Coronary artery (tissue), 2 donors: ENCODE results near the gene UBE2C.

Experiments used
- DNase-seq: peaks from one replicate; pipeline ENCODE4 v3.0.0-alpha.2; 2017; ENCODE audit warnings: low spot score
- H3K27ac ChIP-seq, 2 donors: fragments of 200-600 bp; sonication (generic); one replicate each; pipeline ENCODE4 v1.5.1; 2016 to 2019
- H3K4me3 ChIP-seq: fragments of 200-600 bp; sonication (generic); 2 replicates; pipeline ENCODE4 v1.5.1; 2016; ENCODE audit warnings: mild to moderate bottlenecking, moderate library complexity
- CTCF ChIP-seq: fragments of 200-600 bp; sonication (generic); IDR thresholded peaks from one replicate; pipeline ENCODE4 v1.5.1; 2019; ENCODE audit warnings: antibody characterized with exemption

The UBE2C gene

DNA sequence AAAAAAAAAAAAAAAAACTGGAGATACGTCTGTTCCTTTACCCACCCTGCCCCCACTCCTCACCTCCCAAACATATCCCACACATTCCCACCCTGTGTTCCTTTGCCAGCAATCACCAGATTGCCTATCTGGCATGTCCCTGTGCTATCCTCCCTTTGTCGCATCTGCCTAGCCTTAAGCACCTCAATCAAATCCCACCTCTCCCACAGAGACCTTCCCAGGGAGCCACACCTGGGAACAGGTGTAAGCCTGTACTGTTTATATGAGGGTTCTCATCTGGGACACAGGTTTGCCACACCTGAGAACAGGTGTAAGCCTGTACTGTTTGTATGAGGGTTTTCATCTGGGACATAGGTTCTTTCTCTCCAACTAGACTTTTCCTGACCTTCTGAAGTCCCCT lies 37.5 kb upstream of the UBE2C start:
- Histone ChIP-seq H3K4me3 (no peak overlapping the region), H3K27ac (no peak overlapping the region)
- no peak for TF ChIP-seq CTCF
- DNase-seq = no peak

DNA sequence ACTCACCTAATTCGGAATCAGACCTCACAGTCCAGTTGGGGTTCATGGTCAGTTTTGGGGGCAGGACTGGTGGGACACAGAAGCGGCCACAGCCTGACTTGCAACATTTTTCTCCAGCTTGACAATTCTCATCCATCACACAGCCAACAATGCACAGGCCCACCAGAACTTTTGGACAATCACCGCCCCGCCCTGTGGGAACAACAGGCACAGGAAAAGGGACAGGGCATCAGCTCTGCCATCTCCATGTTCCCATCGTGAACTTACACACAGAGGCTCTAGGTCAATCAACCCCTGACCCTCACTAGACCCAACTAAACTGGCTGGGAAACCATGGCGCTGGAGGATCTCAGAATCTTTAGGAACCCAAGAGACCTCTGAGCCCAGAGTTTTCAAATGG lies 37.0 kb upstream of the UBE2C start:
- no peak for TF ChIP-seq CTCF
- DNase-seq = no peak
- Histone ChIP-seq H3K27ac (no peak overlapping the region), H3K4me3 (no peak overlapping the region)

DNA sequence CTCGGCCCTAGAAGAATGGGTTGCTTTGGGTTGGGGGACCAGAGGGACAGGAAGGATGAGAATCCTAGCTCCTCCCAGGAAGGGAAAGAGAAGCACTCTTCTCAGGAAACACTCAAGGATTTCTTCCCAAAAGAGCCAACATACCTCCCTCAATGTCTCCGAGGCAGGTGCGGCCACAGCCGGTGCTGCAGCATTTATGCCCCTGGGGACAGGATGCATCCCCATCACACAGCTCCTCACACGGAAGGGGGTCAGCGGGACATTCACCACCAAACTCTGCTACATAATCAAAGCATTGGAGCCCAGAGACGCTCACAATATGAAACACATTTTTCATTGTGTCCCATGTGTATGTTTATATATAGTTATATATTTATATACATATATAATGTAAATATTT lies 35.5 kb upstream of the UBE2C start:
- TF ChIP-seq CTCF = no peak
- Histone ChIP-seq H3K4me3 (no peak overlapping the region), H3K27ac (no peak overlapping the region)
- no peak for DNase-seq

GRCh38 chr20:45779011-45779915 lies 33.2 kb upstream of the UBE2C start:
- H3K4me3 ChIP-seq = peak overlapping the region; percentile 38
- peak; percentile 95 for DNase-seq
- peak overlapping the region; percentile 93 to 98 for H3K27ac ChIP-seq
- TF ChIP-seq CTCF = no peak

GRCh38 chr20:45780159-45780558 lies 32.3 kb upstream of the UBE2C start:
- no peak for DNase-seq
- TF ChIP-seq CTCF = no peak
- no peak overlapping the region for H3K4me3 ChIP-seq
- H3K27ac ChIP-seq = peak overlapping the region; percentile 93 to 98

- H3K27ac ChIP-seq = peak overlapping the region; percentile 93 to 98
- DNase-seq = no peak
- peak overlapping the region; percentile 7 for H3K4me3 ChIP-seq
- TF ChIP-seq CTCF = no peak
Measured at GRCh38 chr20:45781391-45781931, 31.0 kb upstream of the UBE2C start.

DNA sequence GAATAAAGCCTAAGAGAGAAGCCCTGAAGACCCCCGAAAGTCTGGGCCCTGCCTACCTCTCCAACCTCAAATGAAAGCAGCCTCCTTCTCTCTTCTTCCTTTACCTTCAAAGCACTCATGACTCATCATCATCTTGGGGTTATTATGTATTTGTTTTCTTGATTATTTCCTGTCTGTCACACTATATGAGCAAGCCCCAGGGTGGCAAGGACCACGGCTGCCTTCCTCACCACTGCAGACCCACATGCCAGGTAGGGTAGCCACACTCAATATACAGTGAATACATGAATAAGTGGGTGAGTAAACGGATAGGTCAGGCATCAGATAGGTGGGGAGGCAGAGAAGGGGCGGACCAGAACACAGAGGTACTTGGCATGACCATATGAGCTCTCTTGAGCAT lies 29.6 kb upstream of the UBE2C start:
- Histone ChIP-seq H3K4me3 (no peak overlapping the region), H3K27ac (peak overlapping the region; percentile 93 to 98)
- no peak for DNase-seq
- TF ChIP-seq CTCF = no peak
